Stimulated activated CD4-positive, alpha-beta T cell treated with anti-CD3 and anti-CD28 coated beads, Interleukin-4, amount 100 ng/mL, for 24 hours (primary cell): ENCODE measurements around the gene MUC5AC.

ENCODE experiments used
- DNase-seq: peaks from one replicate; pipeline ENCODE4 v3.0.0-alpha.2; 2020

Gene MUC5AC

GRCh38 chr11:1121331-1121812, 36.4 kb upstream of the MUC5AC start:
- no peak for DNase-seq

- DNase-seq: peak; percentile 2
These were observed 35.7 kb upstream of the MUC5AC start for GRCh38 chr11:1121813-1122663.

GRCh38 chr11:1122664-1123002, 35.1 kb upstream of the MUC5AC start:
- no peak for DNase-seq

GRCh38 chr11:1123970-1124369, 33.8 kb upstream of the MUC5AC start:
- no peak for DNase-seq

- no peak for DNase-seq
These were observed 31.9 kb upstream of the MUC5AC start for GRCh38 chr11:1125803-1126202.

GRCh38 chr11:1126491-1126926, 31.2 kb upstream of the MUC5AC start:
- no peak for DNase-seq

- peak; percentile 2 for DNase-seq
These were observed 30.7 kb upstream of the MUC5AC start for GRCh38 chr11:1126935-1127663.

- DNase-seq: no peak
These were observed 30.0 kb upstream of the MUC5AC start for GRCh38 chr11:1127664-1128162.

GRCh38 chr11:1128311-1129142, 29.2 kb upstream of the MUC5AC start:
- DNase-seq: peak; percentile 2

GRCh38 chr11:1129143-1129610, 28.6 kb upstream of the MUC5AC start:
- DNase-seq: no peak

GRCh38 chr11:1129611-1130160, 28.1 kb upstream of the MUC5AC start:
- no peak for DNase-seq

GRCh38 chr11:1130276-1131032, 27.3 kb upstream of the MUC5AC start:
- no peak for DNase-seq

GRCh38 chr11:1131033-1131911, 26.5 kb upstream of the MUC5AC start:
- DNase-seq: no peak

GRCh38 chr11:1134848-1135445, 22.8 kb upstream of the MUC5AC start:
- no peak for DNase-seq

GRCh38 chr11:1138097-1138496, 19.7 kb upstream of the MUC5AC start:
- peak; percentile 33 for DNase-seq

GRCh38 chr11:1139441-1140083, 18.2 kb upstream of the MUC5AC start:
- peak; percentile 2 for DNase-seq

- DNase-seq: no peak
These were observed 16.9 kb upstream of the MUC5AC start for GRCh38 chr11:1140642-1141490.

GRCh38 chr11:1146365-1146764, 11.4 kb upstream of the MUC5AC start:
- peak; percentile 2 for DNase-seq

GRCh38 chr11:1147792-1148191, 10.0 kb upstream of the MUC5AC start:
- no peak for DNase-seq
